GM18520 (cell line): Measurements from ENCODE around the gene THOC6.

Experiments used
- ATAC-seq: cut with Tn5 transposase; IDR thresholded peaks from one replicate; pipeline ENCODE4 v1.9.1; 2021; ENCODE audit not compliant: unreplicated experiment

The THOC6 gene

GRCh38 chr16:3023669-3024478, at the start of gene THOC6, which contains the start of gene HCFC1R1:
Gene THOC6 (plus strand): TSS chr16:3024035. CDS start chr16:3024327, 292 bp downstream.
Gene HCFC1R1 (minus strand): TSS chr16:3023942. CDS start chr16:3023941, 1 bp downstream.
- ATAC-seq: peak; percentile 78

DNA sequence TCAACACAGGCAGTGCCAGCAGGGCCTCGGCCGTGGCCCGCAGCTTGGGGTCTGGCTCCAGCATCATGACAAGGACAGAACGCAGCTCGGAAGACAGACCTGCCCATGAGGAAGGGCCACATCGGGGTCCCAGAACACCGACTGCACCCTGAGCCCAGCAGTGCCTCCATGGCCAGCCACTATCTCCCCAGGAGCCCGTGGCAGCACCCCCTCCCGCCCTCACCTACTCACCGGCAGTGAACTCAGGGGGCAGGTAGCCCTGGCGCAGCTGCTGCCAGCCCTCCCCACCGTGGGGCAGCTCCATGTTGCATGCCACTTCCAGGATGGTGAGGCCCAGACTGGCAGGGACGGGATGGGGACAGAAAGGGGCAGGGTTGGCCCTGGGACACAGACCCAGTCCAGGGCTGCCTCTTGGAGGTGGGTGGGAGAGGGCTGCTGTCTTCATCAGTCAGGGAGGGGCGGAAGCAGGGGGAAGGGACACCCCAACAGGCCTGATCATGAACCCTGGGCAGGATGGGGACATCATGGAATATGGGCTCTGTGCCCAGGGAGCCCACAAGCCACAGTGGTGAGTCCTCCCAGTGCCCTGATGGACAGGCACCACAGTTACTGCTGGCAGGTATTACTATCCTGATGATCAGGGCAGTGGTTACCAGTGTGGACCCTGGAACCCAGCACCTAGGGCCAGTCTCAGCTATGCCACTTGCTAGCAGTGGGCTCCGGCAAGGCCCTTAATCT, 49.3 kb upstream of the THOC6 start:
- no peak for ATAC-seq

DNA sequence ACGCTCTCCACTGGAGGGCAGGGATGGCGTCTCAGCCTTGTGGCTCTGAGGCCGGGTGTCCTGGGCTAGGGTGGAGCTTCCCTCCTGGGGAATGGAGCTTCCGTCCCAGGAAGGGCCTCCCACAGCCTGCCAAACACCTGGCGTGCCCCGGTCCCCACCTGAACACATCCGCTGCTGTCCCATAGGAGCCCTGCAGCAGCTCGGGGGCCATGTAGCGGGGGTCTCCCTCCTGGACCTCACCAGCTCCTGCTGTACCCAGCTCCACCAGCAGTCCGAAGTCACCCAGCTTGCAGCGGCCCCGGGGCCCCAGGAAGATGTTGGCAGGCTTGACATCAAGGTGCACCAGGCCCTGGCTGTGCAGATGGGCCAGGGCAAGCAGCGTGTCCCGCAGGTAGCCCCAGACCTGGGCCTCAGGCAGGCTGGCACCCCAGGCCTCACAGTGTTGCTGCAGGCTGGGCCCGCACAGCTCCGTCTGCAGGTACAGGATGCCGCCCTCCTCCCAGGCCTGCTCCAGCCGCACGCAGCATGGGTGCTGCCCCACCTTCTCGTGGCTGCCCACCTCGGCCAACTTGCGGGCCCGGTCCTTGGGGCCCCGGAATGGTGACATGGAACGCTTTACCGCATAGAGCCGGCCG, 48.6 kb upstream of the THOC6 start:
- no peak for ATAC-seq

GRCh38 chr16:2976201-2976600, 47.6 kb upstream of the THOC6 start:
- ATAC-seq: no peak

GRCh38 chr16:2976673-2977072, 47.2 kb upstream of the THOC6 start:
- ATAC-seq: no peak

- ATAC-seq: no peak
Observed at GRCh38 chr16:2977440-2977839, 46.4 kb upstream of the THOC6 start.

DNA sequence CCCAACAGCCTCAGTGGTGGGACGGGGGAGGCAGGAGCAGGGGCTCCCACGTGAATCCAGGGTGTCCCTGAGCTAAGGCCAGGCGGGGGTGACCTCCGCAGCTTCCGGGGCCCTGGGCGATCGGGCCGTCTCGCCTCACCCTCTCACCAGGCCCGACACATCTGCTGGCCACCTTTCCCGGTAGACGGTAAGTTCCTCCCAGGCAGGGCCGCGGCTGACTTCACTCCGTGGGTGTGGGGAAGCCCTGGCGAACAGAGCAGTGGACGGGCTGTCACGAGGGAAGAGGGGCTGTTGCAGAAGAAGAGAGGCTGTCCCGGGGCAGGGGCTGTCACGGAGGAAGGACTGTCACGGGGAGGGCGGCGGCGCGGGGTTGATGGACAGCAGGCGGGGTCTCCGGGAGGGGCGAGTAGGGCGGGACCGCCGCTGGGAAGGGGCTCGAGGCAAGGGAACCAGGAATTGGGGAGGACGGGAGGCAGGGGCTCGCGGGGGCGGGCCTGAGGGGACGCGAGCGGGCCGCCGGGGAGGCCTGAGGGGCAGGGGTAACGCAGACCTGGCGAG, 44.1 kb upstream of the THOC6 start:
- no peak for ATAC-seq

DNA sequence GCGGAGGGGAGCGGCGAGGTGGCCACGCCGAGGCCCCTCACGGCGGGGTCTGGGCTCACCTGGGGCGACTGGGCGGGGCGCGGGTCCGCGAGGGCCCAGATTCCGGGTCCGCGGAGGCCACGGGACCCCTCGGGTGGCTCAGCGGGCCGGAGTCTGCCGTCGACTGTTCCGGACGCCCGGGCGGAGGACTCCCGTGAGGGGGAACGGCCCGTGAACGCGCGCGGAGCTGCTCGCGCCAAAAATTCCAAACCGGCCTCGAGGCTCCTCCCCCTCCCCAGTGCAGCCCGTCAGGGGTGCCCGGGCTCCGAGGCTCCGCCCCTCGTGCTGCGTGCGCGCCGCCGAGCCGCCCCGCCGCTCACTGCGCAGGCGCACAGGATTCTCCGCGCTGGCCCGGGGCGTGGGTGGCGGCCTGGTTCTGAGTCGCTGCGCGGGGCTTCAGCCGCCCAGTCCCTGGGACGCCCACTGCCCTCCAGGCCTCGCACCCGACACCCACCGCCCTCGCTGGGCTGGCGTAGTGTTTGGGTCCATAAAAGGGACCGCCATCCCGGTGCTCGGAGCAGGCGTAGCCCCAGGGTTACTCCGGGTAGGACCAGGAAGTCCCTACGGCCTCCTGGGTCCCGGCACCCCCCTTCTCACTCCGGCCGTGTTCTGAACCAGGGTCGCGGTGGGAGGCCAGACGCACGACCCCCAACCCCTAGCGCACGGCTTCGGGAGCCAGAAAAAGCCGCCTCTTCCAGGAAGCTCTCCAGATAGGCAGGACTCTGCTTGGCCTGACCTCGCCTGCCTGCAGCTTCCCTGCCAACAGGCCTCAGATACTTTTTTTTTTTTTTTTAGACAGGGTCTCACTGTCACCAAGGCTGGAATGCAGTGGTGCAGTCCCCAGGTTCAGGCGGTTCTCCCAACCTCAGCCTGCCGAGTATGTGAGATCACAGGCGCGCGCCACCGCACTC, 43.3 kb upstream of the THOC6 start, which contains the start of gene PKMYT1:
Gene PKMYT1 (minus strand): TSS at position 220 of the 950 bp plus-strand sequence. CDS start 789 bp downstream, outside the sequence.
- ATAC-seq: peak; percentile 70

- ATAC-seq: no peak
Observed at GRCh38 chr16:2981177-2981898, 42.5 kb upstream of the THOC6 start.

GRCh38 chr16:2981899-2982250, 42.0 kb upstream of the THOC6 start:
- no peak for ATAC-seq

DNA sequence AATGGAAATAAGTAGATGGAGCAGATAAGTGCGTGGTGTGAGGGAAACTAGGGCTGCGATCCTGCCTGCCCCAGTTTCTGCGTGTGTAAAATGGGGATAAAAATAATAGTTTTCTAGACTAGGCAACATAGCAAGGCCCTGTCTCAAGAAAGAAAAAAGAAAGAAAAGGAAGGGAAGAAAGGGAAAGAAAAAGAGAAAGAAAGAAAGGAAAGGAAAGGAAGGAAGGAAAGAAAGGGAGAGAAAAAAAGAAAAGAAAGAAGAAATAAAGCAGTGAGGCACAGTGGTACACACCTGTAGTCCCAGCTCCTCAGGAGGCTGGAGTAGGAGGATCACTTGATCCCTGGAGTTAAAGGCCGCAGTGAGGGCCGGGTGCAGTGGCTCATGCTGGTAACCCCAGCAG, 41.4 kb upstream of the THOC6 start:
- no peak for ATAC-seq

DNA sequence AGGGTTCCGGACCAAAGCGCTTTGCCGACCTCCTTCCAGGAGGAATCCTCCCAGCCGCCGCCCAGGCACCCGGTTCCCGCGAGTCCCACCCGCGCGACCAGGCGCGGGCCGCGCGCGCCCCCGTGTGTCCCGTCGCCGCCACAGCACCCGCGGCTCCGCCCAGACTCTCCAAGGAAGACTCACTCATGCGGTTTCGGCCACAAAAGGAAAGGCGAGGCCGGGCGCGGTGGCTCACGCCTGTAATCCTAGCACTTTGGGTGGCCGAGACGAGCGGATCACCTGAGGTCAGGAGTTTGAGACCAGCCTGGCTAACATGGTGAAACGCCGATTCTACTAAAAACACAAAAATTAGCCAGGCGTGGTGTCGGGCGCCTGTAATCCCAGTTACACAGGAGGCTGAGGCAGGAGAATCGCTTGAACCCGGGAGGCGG, 40.1 kb upstream of the THOC6 start:
- no peak for ATAC-seq

DNA sequence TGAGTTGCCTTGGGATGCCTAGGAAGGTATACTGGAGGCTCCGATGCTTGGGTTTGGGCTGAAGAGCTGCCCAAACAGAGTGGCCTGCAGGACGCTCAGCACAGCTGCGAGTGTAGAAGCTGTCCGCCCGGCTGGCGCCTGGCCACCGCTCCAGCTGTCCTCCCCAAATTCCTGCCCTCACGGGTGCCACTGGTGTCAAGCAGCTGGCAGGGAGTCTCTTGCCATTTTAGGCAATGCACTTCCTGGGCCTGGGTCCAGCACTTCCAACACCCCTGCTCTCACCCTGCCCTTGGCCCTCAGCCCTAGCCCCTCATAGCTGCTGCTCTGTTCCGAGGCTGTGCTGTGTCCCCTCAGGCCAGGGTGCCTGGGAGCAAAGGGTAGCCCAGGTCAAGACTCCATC, 38.4 kb upstream of the THOC6 start:
- no peak for ATAC-seq

DNA sequence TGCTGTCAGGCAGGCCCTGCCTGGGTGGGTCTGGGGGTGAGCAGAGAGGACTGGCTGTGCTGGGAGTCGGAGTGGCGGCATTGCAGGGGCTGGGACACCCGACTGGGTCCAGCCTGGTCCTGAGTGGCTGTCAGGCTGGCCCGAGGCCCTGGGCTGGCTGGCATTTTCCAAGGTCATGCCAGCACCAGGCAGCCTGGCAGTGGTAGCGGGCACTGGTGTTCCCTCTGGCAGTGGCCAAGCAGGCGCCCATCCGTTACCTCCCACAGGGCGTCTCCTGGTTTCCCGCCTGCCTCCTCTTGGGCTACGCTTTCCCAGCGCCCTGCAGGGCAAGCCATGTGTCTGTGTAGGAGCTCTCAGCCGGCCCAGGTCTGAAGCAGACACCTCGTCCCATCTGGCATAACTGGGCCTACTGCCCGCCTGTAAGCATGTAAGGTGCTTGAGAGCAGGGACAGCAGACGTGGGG, 37.9 kb upstream of the THOC6 start:
- ATAC-seq: no peak

DNA sequence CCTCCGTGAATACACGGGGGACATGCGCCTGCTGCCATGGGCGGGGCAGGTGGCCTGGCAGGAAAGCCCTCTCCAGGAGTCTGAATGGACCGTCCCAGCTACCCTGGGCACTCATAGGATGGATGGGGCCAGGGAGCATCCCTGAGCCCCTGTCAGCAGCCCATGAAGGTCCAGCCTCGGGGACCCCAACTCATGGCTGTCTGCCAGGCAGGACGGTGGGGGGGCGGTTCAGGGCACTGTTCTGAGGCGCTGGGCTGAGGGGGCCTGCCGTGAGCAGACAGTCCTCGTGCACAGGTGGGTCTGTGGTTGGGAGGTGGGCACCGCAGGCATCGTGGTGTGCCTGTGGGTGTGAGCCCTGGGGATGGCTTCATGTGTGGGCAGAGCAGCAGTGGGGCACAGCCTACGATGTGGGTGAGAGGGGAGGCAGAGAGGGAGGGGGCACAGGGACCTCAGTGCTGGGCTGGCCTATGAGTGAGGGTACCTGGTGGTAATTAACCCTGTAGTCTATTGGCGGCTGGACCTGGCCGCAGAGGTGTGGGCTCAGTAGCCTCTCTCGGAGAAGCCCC, 37.1 kb upstream of the THOC6 start:
- ATAC-seq: no peak

DNA sequence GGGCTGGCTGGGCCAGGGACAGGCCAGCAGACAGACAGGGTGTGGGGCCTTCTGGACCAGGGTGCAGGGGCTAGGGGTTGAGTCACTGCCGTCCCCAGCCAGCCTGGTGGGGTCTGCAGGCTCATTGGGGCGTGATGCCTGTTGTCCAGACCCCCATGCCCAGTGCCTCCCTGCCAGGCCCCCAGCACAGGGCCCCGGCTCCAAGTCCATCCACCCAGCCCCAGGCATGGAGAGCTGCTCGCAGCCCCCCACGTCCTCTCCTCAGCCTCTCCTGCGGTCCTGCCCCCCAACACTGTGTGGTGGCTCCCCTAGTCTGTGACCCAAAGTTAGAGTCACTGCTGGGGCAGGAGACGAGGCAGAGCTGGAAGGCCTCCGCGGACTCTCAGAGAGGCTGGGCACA, 36.5 kb upstream of the THOC6 start:
- no peak for ATAC-seq

DNA sequence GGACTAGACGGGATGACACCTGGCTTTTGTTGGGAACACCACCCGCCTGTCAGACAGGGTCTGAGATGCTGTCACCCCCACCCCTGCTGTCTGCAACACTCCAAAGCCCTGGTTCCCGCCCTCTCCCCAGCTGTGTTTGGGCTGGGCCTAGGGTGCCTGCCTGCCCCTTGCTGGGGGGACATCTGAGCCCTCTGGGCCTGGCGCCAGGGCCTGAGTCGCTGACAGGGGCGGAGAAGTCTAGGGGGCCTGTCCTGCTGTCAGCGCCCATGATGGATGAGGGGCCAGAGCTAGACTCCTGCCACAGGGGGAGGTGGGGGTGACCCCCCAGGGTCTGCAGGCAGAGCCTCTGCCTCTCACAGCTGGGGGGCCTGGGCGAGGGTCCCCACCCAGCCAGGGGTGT, 36.0 kb upstream of the THOC6 start:
- no peak for ATAC-seq

DNA sequence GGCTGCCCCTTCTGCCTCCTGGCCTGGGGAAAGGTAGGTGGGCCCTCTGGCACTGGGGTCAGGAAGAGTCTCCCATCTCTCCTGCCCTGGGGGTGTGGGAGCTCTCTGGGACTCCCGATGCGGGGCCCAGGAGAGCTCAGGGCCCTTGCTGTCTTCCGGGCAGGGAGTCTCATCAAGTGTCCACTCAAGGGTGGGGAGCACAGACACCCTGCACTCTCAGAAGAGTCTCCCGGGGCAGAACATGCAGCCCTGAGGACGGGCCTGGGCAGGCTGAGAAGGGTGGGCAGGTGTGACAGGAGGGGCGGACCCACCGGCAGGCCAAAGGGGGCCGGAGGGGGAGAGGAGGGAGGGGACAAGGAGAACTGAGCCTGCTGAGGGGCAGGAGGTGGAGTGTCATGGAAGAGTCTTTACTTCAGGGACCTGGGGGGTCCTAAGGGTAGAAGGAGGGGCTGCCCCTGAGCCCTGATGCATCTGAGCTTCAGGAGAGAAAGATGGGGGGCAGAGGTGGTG, 35.2 kb upstream of the THOC6 start:
- ATAC-seq: no peak

DNA sequence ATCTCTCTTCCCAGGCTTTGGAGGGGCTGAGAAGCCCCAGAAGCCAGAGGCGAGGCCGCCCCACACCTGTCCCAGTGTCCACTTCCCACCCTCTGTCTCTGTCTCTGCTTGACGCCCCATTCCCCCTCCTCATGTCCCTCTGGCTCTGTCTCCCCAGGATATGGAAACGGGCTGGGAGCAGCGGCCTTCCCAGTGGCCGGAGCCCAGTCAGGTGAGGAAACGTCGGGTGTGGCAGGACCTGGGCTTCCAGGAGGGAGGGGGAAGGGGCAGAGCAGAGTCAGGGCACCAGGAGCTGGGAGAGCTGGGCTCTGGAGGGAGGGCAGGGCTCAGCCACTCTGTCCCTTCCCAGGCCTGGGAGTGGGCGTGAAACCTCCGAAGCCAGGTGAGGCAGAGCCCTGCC, 32.9 kb upstream of the THOC6 start:
- ATAC-seq: no peak
